Common myeloid progenitor, CD34-positive (primary cell): ENCODE measurements around the gene EDA.

Experiments used
- CTCF ChIA-PET: fragments of 350-600 bp; sonication (Branson Sonifier 250); formaldehyde crosslinking; loops from one replicate; lab custom pipeline; 2021; ENCODE audit warnings: antibody characterized with exemption; lab: Charles Lee
- POLR2A ChIA-PET: fragments of 350-600 bp; sonication (Branson Sonifier 250); formaldehyde crosslinking; loops from one replicate; lab custom pipeline; 2021; ENCODE audit warnings: antibody characterized with exemption; lab: Charles Lee
- DNase-seq, 3 donors: peaks; one replicate each; pipeline versions ENCODE4 v3.0.0 to v3.0.0-alpha.2; 2013
- H3K27ac ChIP-seq, 2 experiments: 1 replicate in 1 of 2; 2 replicates in 1 of 2; pipeline ENCODE4 v1.7.0; 2013; ENCODE audit warnings: inconsistent platforms in 2 of 2, low read length in 2 of 2, mild to moderate bottlenecking in 2 of 2, low read depth in 1 of 2, moderate library complexity in 1 of 2; ENCODE audit not compliant: severe bottlenecking in 2 of 2, insufficient read depth in 1 of 2, poor library complexity in 1 of 2
- H3K27me3 ChIP-seq, 5 experiments: replicated peaks in 2 of 5; 1 replicate in 3 of 5; 2 replicates in 2 of 5; pipeline versions ENCODE4 v1.6.1 to v1.7.0; 2013; ENCODE audit warnings: low read length in 4 of 5, mild to moderate bottlenecking in 2 of 5, moderate library complexity in 2 of 5, inconsistent platforms in 1 of 5; ENCODE audit not compliant: insufficient read depth in 5 of 5, control insufficient read depth in 4 of 5
- H3K36me3 ChIP-seq, 4 experiments: 1 replicate in 2 of 4; 2 replicates in 2 of 4; pipeline versions ENCODE4 v1.6.1 to v1.7.0; 2013; ENCODE audit warnings: low read length in 3 of 4, control low read depth in 1 of 4, mild to moderate bottlenecking in 1 of 4; ENCODE audit not compliant: control insufficient read depth in 4 of 4, insufficient read depth in 4 of 4
- H3K4me1 ChIP-seq, 4 experiments: 1 replicate in 3 of 4; 2 replicates in 1 of 4; pipeline versions ENCODE4 v1.6.1 to v1.7.1; 2013; ENCODE audit warnings: low read length in 3 of 4, mild to moderate bottlenecking in 3 of 4, control low read depth in 1 of 4, inconsistent platforms in 1 of 4, moderate library complexity in 1 of 4; ENCODE audit not compliant: control insufficient read depth in 4 of 4, insufficient read depth in 4 of 4; ENCODE audit errors: control extremely low read depth in 1 of 4
- H3K4me3 ChIP-seq, 7 experiments: 1 replicate in 4 of 7; 2 replicates in 3 of 7; pipeline versions ENCODE4 v1.5.1 to v1.7.0; 2013; ENCODE audit warnings: mild to moderate bottlenecking in 7 of 7, low read length in 6 of 7, moderate library complexity in 6 of 7, inconsistent platforms in 2 of 7, low read depth in 2 of 7, control low read depth in 1 of 7; ENCODE audit not compliant: insufficient read depth in 4 of 7, control insufficient read depth in 1 of 7; ENCODE audit errors: extremely low read depth in 1 of 7
- H3K9me3 ChIP-seq, 5 experiments: 1 replicate in 4 of 5; 2 replicates in 1 of 5; pipeline versions ENCODE4 v1.6.1 to v1.7.1; 2013; ENCODE audit warnings: low read length in 4 of 5, mild to moderate bottlenecking in 2 of 5, inconsistent platforms in 1 of 5, low read depth in 1 of 5, moderate library complexity in 1 of 5; ENCODE audit not compliant: control insufficient read depth in 4 of 5, insufficient read depth in 2 of 5; ENCODE audit errors: control extremely low read depth in 1 of 5
- WGBS: methylation state at CpG from one replicate; pipeline ENCODE4 v1.1.5; 2013; ENCODE audit not compliant: insufficient coverage; 5-methylcytosine and 5-hydroxymethylcytosine counted together

Gene EDA

GRCh38 chrX:70049406-70049805 is 433.5 kb downstream of the EDA start:
- Histone ChIP-seq H3K9me3 (no peaks in the 10 kb centered on the region), H3K4me3 (no peak overlapping the region), H3K27me3 (peaks cover 0 to 10% (median 0%) of the 10 kb centered on the region in 5 experiments), H3K4me1 (no peaks in the 10 kb centered on the region), H3K27ac (no peak overlapping the region), H3K36me3 (no peaks in the 10 kb centered on the region)
- POLR2A ChIA-PET: no interaction called here
- no peak for DNase-seq
- 71% methylated on average over 3 of the region's 3 CpGs for whole genome bisulfite sequencing
- CTCF ChIA-PET: no interaction called here

- H3K27me3 ChIP-seq: peaks cover 0 to 7% (median 0%) of the 10 kb centered on the region in 5 experiments
- WGBS: 72% methylated on average over 3 of the region's 4 CpGs
- no peak within 1 kb of the TSS for H3K4me3 ChIP-seq
- H3K4me1 ChIP-seq: no peaks in the 10 kb centered on the region
- CTCF ChIA-PET: no interaction called here
- no peaks in the 10 kb centered on the region for H3K36me3 ChIP-seq
- POLR2A ChIA-PET: no interaction called here
- no peaks in the 10 kb centered on the region for H3K9me3 ChIP-seq
- no peak within 1 kb of the TSS for H3K27ac ChIP-seq
- DNase-seq: no peak
Observed at GRCh38 chrX:70049925-70050324, 434.0 kb downstream of the EDA start, which contains the start of gene AWAT2. Gene AWAT2, minus strand, starts transcription at chrX:70049938. Its CDS starts 6 bp downstream, at chrX:70049932.

GRCh38 chrX:70052895-70053615 is 437.1 kb downstream of the EDA start:
- no peaks in the 10 kb centered on the region for H3K9me3 ChIP-seq
- no peaks in the 10 kb centered on the region for H3K4me1 ChIP-seq
- H3K4me3 ChIP-seq: no peak overlapping the region
- no peak overlapping the region for H3K27ac ChIP-seq
- ChIA-PET POLR2A (no interaction called here), CTCF (no interaction called here)
- no peaks in the 10 kb centered on the region for H3K36me3 ChIP-seq
- no peak for DNase-seq
- WGBS: 71% methylated on average over 10 of the region's 11 CpGs
- peaks cover 0 to 3% (median 0%) of the 10 kb centered on the region in 5 experiments for H3K27me3 ChIP-seq

GRCh38 chrX:70054391-70054790 is 438.5 kb downstream of the EDA start:
- Histone ChIP-seq H3K27ac (no peak overlapping the region), H3K4me3 (no peak overlapping the region), H3K36me3 (no peaks in the 10 kb centered on the region), H3K27me3 (peaks cover 0 to 3% (median 0%) of the 10 kb centered on the region in 5 experiments), H3K4me1 (no peaks in the 10 kb centered on the region), H3K9me3 (no peaks in the 10 kb centered on the region)
- ChIA-PET CTCF (no interaction called here), POLR2A (no interaction called here)
- DNase-seq: no peak
- 74% methylated on average over 4 of the region's 5 CpGs for WGBS

GRCh38 chrX:70062076-70062475 is 446.2 kb downstream of the EDA start, which contains the start of gene OTUD6A:
Gene OTUD6A, plus strand, starts transcription at chrX:70062457. Its CDS starts 68 bp downstream, at chrX:70062525.
- CTCF ChIA-PET: no interaction called here
- no peaks in the 10 kb centered on the region for H3K9me3 ChIP-seq
- H3K36me3 ChIP-seq: no peaks in the 10 kb centered on the region
- no peaks in the 10 kb centered on the region for H3K4me1 ChIP-seq
- WGBS: 93% methylated on average over 14 of the region's 14 CpGs
- no peak within 1 kb of the TSS for H3K27ac ChIP-seq
- no peak for DNase-seq
- H3K4me3 ChIP-seq: no peak within 1 kb of the TSS
- POLR2A ChIA-PET: no interaction called here
- H3K27me3 ChIP-seq: peaks cover 0 to 10% (median 0%) of the 10 kb centered on the region in 5 experiments

- no peaks in the 10 kb centered on the region for H3K36me3 ChIP-seq
- H3K27ac ChIP-seq: no peak overlapping the region
- POLR2A ChIA-PET: no interaction called here
- CTCF ChIA-PET: no interaction called here
- DNase-seq: no peak
- 86% methylated on average over 52 of the region's 52 CpGs for WGBS
- H3K4me3 ChIP-seq: no peak overlapping the region
- no peaks in the 10 kb centered on the region for H3K4me1 ChIP-seq
- no peaks in the 10 kb centered on the region for H3K9me3 ChIP-seq
- peaks cover 0 to 10% (median 0%) of the 10 kb centered on the region in 5 experiments for H3K27me3 ChIP-seq
Observed at GRCh38 chrX:70062961-70063550, 447.1 kb downstream of the EDA start.

GRCh38 chrX:70066646-70067045 is 450.7 kb downstream of the EDA start:
- H3K4me1 ChIP-seq: no peaks in the 10 kb centered on the region
- CTCF ChIA-PET: interaction anchor here (0.8 kb wide), 1 partner anchor 14 kb away, joined by 3 read pairs; no protein-coding TSS in a partner anchor
- H3K27ac ChIP-seq: no peak overlapping the region
- H3K4me3 ChIP-seq: no peak overlapping the region
- no peak for DNase-seq
- H3K36me3 ChIP-seq: no peaks in the 10 kb centered on the region
- H3K9me3 ChIP-seq: no peaks in the 10 kb centered on the region
- H3K27me3 ChIP-seq: peaks cover 0 to 10% (median 0%) of the 10 kb centered on the region in 5 experiments
- POLR2A ChIA-PET: no interaction called here
- WGBS: 92% methylated on average over 7 of the region's 7 CpGs
